Stimulated activated CD4-positive, alpha-beta T cell treated with anti-CD3 and anti-CD28 coated beads, Interleukin-1b, Interleukin-23, amount 100 ng/mL, for 4 hours (primary cell): Measurements from ENCODE around the gene ACOX1.

ENCODE experiments used
- DNase-seq, 2 donors: peaks; one replicate each; pipeline ENCODE4 v3.0.0-alpha.2; 2020; ENCODE audit warnings: low read depth in 2 of 2

Gene ACOX1

DNA sequence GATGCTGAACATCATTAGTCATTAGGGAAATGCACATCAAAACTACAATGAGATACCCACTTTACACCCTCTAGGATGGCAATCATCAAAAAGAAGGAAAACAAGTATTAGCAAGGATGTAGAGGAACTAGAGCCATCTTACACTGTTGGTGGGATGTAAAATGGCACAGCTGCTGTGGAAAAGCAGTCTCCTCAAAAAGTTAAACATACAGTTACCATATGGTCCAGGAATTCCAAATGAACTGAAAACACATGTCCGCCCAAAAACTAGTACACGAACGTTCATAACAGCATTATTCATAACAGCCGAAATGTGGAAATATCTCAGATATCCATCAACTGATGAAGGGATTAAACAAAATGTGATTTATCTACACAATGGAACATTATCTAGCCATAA is 45.2 kb downstream of the ACOX1 start:
- no peak for DNase-seq

- no peak for DNase-seq
Measured at GRCh38 chr17:75932852-75933251, 46.1 kb downstream of the ACOX1 start.

- DNase-seq, result no peak
Measured at GRCh38 chr17:75931062-75931461, 47.9 kb downstream of the ACOX1 start.

DNA sequence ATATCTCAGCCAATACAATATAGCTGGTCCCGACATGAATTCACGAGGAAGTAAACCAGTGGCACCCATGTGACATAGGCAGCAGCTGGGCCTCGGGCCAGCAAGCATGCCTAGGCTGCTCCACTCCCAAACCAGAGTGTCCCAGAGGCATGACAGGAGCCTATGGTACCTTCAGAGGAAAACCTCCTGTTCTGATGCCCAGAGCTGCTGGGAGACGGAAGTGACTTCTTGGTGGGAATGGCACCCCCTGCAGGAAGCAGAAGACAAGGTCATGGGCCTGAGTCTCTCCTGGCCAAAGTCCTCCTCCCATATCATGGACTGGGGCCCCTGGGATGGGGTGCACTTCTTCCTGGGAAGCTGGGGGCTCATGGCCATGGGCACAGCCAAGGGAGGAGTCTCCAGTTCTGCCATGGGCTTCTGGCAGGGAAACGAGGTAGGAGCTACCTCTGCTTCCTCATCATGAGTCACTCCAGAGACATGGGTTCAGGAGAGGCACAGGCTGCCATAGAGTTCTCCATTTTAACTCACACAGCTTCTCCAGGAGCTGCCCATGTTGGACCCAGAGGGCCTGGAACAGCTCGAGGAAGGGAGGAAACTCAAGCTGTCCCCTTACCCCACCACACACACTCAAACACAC is 51.6 kb downstream of the ACOX1 start:
- no peak for DNase-seq

- DNase-seq, result no peak
Measured at GRCh38 chr17:75926456-75926855, 52.5 kb downstream of the ACOX1 start.

DNA sequence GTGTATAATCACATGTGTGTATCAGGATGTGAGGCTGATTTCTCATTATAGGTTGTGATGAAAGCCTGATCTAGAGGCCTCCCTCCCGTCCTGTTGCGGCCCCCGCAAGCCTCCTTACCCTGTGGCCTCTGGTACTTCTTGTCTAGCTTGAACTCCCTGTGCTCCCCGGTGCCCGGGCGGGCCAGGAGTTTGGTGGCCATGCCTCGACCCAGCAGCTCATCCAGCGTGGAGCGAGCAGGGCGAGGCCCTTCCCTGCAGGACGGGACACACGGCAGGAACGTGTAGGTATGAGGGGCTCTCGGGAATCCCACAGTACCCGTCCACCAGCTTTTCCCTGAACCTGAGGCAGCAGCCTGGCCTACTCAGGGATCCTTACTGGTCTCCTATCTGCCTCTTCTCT is 53.1 kb downstream of the ACOX1 start:
- DNase-seq, result no peak

GRCh38 chr17:75925103-75925502 is 53.9 kb downstream of the ACOX1 start:
- no peak for DNase-seq

DNA sequence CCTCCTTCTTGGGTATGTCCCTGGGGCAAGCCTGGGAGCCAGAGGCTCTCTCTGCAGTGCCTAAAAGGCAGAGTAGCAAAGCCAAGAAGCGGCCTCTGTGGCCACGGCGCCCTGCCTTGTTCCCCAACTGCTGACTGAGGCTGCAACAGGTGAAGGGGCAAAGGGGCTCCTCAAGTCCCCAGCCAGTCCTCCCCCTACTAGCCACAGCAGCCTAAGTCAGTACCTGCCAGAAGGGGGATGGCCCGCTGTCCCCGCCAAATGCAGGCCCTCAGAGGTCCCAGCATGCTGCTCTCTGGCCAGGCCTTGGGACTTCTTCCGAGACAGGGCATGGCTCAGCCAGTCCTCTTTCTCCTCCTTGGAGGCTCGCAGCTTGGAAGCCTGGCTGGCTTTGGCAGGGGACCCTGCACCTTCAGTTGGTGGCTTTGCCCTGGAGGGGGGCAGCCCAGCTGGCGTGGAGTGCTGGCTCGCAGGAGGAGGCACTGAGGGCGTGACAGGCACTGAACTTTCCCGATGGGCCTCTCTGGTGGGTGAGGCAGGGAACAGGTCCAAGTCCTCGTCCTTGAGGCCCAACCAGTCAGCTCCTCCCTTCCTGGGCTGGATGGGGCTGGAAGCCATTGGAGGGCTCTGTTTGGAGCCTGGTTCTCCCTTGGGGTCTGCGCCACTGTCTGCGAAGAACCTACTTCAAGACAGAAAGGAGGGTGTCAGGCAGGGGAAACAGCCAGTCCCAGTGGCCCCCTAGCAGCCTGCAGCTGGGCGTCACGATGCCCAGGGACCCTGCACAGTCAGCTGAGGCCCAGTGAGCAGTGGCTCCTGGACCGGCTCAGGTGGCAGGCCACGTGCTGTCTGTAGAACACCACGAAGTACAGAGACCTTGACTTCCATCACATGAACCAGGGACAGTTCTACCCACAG is 55.7 kb downstream of the ACOX1 start:
- no peak for DNase-seq

DNA sequence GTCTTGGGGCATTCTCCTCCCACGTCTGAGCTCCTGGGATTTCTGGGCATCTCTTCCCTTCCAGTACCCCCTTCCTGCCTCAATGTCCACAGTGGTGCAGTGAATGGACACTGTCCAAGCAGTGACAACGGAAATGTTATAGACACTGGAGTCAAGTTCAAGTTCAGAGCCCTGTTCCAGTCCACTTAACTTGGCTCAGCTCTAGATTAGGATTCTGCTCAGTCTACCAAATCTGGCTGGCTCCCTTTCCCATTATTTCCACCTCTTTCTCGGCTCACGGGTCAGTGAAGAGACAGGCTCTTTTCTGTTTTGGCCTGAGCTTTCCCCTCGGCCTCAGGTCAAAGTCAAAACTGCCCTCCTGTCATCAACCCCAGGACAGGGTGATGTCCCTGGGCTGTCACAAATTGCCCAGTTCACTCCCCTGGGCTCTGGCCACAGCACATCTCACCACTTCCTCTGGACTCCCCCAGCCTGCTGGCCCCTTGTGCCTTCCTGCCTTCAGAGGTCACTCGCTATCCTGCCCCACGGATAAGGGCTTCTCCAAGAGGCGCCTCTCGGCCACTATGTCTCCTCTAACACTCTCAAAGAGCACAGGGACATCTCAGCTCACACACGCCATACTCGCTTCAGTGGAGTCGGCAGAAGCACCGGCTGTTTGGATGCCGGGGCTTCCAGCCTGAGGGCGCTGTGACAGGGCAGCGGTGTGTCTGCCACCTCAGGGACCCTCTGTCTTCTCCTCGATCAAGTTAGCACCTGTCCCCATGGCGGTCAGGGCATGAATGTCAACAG is 56.6 kb downstream of the ACOX1 start:
- no peak for DNase-seq

DNA sequence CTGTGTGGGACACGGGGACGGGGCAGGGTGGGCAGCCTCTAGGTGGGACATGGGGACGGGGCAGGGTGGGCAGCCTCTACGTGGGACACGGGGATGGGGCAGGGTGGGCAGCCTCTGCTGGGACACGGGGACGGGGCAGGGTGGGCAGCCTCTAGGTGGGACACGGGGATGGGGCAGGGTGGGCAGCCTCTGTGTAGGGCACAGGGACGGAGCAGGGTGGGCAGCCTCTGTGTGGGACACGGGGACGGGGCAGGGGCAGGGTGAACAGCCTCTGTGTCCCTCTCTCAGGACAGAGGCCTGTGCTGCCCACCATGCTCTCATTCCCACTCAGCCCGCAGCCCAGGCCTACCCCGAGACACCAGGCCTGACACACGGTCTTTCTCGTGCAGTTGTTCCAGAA is 57.4 kb downstream of the ACOX1 start:
- no peak for DNase-seq

DNA sequence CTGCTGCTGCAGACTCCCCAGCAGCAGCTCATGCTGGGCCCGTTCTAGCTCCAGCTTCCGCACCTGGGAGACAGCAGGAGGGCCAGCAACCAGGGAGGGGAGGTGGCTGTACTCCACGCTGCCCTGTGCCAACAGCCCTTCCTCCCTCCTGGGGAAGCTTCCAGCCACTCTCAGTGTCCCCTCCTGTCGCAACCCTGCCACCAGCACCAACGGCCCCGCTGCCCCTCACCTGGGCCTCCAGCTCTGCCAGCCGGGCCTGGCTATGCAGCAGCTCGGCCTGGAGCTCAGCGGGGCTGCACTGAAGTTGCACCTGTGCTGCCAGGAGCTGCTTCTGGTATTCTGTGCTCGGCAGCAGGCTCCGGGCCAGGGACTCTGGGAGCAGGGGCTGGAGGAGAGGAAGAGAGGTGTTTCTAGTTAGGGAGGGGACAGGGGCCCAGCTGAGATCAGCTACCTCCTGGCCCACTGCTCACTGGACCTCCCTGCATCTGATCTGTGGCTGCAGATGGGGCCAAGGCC is 58.9 kb downstream of the ACOX1 start:
- DNase-seq, result no peak

GRCh38 chr17:75919611-75920010 is 59.4 kb downstream of the ACOX1 start:
- no peak for DNase-seq

- DNase-seq, result no peak
Measured at GRCh38 chr17:75917917-75918445, 61.0 kb downstream of the ACOX1 start.

DNA sequence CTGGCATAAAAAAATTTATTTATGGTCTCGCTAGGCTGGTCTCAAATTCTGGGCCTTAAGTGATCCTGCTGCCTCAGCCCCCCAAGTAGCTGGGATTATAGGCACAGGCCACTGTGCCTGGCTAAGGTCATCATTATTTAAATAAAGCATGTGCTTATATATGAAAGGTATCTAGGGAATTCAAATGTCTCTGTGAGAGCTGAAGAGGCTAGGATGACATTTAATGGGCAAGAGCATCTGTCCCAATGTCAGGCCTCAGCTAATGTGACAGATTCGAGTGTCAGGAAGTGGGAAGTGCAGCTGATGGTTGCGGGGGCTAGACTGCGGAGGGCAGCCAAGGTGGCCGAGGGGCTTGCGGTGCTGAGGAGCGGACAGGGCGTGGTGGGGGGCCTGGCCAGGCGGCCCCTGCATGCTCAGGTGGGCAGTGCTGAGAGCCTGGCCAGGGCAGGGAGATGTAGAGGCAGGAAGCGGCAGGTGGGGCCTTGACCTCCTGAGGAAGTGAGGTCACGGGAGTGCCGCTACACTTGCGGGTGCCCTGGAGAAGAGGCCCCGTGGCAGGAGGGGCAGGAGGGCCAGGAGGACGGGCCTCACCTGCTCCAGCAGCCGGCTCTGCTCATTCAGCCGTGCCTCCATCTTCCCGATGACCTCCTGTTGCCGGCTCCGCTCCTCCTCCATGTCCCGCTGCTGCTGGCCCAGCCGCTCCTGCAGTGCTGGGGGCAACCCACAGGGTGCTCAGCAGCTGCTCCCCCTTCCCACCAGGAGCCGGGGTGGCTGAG is 61.6 kb downstream of the ACOX1 start:
- no peak for DNase-seq

DNA sequence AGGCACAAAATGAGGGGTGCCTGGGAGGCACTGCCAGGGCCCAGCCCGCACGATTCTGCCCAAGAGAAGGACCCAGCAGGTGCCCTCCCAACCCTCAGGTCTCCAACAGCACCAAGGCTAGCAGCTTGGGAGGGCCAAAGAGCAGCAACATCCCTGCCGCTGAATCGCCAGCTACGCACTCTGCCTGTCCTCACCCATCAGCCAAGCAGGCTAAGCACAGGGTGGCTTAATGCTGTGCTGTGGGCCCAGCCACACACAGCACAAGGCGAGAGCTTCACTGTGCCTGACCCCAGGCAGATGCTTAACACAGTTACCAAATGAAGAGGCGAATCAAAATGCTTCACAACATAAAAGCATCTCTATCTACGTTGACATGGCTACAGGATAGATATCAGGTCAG is 63.7 kb downstream of the ACOX1 start:
- no peak for DNase-seq

GRCh38 chr17:75914643-75915267 is 64.2 kb downstream of the ACOX1 start:
- no peak for DNase-seq

GRCh38 chr17:75913537-75914210 is 65.3 kb downstream of the ACOX1 start:
- no peak for DNase-seq

DNA sequence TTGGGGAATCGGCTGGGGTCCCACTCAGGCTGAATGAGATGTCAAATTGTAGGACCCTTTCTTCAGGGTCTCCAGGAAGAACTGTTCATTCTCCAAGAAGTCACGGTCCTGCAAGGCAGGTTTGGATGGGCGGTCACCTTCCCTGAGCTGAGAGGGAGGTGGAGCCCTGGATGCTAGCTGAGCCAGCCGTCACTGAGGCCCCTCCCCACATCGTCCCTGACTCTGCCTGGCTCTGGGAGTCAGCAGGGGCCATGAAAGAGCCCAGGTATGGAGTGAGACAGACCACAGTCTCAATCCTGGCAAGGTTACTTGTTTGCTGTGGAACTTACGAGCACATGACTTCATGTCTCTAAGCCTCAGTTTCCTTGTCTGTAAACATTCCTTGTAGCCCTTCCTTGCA is 68.3 kb downstream of the ACOX1 start:
- DNase-seq, result no peak

DNA sequence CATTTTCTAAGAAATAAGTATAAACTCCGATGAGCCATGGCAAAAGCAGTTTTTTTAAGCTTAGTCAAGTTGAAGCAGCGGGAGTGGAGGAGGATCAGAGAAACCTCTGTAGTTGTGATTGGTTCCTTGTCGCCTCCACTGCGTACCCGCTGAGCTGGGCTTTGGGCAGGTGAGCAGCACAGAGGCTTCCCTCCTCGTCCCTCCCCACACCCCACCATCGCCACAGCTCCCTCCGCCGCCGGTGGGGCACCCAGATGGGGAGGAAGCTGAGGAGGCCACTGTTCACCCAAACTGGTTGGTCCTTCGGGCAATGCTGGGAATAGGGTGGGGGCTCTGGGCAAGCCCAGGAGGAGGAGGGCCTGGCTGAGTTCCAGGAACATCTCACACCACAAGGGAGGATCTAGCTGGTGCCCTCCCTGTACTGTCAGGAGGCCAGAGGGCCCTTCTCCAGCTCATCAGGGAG is 69.1 kb downstream of the ACOX1 start:
- DNase-seq, result no peak
